Medulla oblongata (tissue), 1 donor: Measurements from ENCODE around the gene MTA2.
A peak's percentile ranks its signal among the peaks of the same experiment; 100 is the strongest.
"Not testable (repeated sequence)": the region's sequence is repeated elsewhere in the genome, so short reads cannot be mapped to it uniquely, and the experiment has no call there.

ENCODE experiments used
- DNase-seq: peaks from one replicate; pipeline ENCODE4 v3.0.0-alpha.2; 2015; ENCODE audit errors: extremely low spot score

The MTA2 gene

DNA sequence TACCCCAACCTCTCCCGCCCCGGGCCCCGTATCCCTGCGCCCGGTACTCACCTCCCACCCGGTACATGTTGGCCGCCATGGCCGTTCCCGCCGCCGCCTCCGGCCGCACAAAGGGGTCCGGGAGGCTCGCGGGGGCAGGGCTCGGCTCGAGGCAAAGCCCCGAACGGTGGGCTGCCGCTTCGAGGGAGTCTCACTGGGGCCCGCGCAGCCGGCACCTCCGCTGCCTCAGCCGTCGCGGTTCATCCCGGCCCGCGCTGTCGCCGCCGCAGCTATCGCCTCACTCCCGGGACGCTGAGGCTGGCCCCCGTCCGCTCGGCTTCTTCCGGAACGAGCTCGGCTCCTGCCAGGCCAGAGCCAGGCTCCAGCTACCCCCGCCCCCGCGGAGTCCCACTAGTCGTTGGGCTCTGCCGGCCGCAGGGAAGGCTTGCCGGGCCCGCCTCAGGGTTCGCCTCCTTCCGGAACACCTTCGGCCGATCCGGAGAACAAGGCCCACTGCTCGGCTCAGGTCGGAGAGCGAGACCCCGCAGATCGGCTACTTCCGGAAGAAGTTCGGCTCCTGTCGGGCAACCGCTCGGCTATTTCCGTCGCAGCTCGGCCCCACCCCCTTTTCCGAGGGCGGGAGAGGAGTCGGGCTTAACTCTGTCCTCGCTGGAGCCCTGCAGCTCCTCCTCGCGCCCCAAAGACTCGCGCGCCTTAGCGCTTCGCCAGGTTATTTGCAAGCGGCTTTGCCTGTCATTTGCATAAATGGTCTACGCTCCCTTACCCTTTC is at the start of gene MTA2:
TSS of gene MTA2 (minus strand) at position 494 of the 769 bp plus-strand sequence. CDS start at position 79, 415 bp downstream.
- DNase-seq, result peak; percentile 97

DNA sequence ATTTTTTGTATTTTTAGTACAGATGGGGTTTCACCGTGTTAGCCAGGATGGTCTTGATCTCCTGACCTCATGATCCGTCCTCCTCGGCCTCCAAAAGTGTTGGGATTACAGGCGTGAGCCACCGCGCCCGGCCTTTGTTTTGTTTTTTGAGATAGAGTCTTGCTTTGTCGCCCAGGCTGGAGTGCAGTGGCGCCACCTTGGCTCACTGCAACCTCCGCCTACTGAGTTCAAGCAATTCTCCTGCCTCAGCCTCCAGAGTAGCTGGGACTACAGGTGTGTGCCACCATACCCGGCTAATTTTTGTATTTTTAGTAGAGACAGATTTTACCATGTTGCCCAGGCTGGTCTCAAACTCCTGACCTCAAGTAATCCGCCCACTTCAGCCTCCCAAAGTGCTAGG is 48.6 kb upstream of the MTA2 start:
- not testable (repeated sequence) for DNase-seq

DNA sequence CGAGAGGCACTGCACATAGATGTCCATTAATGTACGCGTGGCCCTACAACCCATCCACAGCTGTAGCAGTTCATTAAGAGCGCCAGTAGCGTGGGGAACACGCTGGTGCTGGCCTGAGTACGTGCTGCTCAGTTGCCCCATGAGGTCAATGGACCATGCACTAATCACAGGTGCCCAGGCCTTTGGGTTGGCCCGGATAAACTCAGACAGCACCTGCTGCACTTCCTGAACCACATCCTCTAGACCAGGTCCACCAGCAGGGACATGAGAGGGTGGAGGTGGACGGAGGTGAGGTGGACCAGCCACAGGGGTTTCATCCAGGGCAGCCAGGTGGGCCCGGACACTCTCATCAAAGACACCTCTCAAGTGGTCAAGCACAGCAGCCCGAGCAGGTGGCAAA is 47.8 kb upstream of the MTA2 start:
- DNase-seq, result no peak

DNA sequence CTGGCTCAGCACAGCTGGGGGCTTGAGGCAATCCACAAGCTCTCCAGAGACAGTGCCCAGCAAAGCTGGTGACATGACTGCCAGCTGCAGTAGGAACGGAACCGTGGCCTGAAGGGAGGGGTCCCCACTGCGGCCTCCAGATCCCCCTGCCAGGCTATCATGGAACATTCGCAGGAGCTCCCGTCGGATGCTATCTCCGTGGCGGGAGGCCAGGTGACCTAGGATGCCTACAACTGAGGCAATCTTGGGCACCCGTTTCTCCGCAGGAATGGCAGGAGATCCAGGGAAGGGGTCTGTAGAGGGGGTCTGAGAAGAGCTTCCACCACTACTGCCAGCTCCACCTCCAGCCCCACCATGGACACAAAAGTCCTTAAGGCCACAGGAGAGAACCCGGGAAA is 47.3 kb upstream of the MTA2 start:
- no peak for DNase-seq

DNA sequence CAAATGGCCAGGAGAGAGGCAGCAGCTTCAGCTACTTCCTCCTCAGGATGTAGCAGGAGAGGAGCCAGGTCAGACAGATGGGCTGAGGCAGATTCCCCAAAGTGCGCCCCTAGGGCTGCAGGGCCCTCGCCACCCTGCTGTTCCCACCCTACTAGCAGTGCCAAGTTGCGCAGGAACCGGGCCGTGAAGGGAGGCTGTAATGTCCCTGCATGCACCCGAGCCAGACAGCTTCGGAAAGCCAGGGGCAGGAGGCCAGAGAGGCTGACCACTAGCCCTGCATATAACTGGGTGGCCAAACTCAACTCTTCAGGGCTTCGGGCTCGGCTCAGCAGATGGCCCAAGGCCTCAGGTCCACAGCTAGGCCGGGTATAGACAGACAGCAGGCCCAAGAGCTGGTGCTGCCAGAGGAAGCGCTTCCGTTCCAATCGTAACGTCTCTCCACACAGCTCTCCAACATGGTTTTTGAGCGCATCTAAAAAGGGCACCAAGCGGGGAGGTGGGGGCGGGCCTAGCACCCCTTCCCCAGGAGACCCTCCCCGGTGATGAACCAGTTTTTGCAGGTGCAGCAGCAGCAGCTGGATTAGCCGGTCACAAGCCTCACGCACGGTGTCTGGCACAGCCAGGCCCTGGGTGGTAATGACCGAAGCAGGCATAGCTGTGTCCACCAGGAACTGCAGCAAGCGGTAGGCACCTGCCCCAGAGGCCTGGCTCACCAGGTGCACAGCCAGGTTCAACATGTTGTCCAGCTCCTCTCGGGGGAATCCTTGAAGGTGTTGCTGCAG is 46.7 kb upstream of the MTA2 start:
- no peak for DNase-seq

DNA sequence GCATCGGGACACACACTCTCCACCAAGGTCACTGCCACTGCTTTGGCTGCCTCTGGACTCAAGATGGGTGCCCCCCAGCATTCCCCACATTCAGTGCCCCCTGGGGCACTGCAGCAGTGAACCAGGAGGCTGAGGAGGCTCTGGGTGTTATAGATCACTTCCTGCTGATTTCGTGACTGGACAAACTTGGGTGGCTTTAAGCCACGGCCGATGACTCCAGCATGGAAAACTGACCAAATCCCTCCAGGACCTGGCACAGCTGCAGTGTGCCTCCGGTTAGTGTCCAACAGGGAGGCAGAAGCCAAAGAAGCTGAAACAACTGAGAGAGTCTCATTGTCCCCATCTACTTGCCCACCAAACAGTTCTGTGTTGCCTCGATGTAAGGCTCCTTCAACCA is 45.9 kb upstream of the MTA2 start:
- no peak for DNase-seq

DNA sequence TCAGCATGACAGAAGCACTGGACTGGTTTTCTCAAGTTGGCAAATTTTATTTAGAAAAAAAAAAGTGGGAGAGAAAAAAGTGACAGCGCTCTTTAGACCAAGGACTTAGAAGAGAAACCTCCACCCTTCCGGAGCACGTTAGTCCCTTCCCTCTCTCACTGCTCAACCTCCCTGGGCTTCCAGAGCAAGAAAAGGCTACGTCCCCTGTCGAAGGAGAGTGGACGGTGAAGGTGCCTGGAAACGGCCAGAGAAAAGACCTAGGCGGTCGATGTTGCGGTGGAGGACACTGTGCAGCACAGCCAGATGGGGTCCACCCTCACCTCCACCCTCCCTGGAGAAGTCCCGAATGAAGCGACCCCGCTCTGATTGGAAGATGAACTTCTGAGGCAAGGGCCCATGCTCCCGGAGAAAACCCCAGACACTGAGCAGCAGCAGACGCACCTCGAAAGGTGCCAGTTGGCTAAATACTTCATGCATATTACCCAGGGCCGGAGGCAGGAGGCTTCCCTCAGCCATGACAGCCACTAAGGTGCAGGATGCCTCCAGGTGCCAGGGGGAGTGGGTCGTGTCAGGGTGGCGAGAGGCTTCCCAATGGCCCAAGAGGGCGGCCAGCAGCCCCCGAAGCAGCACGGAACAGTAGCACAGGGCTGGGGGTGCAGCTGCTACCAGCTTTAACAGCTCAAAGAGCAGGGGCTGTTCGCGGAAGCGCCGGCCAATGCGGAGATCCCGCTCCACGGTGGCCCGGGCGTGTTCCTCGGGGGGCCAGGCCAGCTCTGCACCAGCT is 45.4 kb upstream of the MTA2 start:
- DNase-seq, result no peak

DNA sequence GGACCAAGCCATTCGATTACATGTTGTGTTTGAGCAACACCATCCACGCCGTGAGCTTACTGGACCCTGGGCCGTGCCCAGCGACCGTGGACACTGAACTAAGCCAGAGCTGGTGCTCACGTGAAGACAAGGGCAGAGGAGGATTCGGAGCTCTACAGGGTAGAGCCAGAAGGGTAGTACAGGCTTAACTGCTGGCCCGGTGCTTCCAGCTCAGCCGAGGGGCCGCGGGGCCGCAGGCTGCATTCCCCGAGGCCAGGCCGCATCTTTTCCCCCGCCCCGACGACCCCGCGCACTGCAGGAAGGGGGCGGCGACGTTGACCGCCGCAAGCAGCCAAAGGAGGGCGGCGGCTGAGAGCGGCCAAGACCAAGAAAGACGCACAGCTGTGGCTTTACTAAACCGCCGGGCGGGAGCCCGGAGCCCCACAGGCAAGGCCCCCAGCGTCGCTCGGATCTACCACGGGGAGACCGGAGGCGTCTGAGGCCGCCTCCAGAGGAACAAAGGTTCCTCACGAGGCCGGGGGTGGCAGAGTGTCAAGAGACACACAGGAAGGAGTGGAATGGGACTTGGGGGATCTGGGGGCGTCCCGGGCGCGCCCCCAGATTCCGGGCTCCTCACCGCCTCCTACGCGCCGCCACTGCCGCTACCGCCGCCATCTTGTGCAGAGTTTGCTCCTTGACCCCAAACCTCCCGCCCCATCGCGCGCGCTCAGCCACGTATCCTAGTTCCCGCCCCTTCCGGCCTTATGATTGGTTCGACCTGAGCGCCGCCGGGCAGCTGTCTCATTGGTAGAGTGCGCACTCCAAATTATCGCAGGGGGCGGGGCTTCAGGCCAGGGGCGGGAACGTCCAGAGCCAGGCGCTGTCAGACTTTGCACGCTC is 44.5 kb upstream of the MTA2 start, which contains the start of gene GANAB:
TSS of gene GANAB (minus strand) at position 668 of the 879 bp plus-strand sequence. CDS start at position 654, 14 bp downstream.
- DNase-seq, result peak; percentile 99

DNA sequence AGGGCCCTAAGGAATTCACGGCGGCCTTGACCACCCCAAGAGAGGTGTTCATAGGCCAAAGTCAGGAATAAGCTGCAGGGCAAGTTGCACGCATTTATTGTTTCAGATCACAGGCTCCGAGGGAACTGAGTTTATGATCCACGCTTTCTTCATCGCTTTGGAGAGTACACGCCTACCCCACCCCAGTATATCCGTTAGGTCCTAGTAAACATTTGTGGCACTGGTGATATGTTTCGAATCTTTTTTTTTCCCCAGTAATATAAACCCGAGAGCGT is 43.9 kb upstream of the MTA2 start:
- no peak for DNase-seq

DNA sequence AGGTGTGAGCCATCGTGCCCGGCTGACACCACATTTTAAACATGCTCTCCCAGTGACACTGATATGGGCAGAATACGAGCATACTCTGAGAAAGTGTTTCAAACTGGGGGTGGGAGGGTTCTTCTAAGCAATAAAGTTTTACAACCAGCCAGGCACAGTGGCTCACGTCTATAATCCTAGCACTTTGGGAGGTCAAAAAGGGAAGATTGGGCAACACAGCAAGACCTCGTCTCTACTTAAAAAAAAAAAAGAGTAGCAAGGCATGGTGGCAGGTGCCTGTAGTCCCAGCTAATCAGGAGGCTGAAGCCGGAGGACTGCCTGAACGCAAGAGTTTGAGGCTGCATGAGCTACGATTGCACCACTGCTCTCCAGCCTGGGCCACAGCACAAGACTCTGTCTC is 42.6 kb upstream of the MTA2 start:
- DNase-seq, result no peak

DNA sequence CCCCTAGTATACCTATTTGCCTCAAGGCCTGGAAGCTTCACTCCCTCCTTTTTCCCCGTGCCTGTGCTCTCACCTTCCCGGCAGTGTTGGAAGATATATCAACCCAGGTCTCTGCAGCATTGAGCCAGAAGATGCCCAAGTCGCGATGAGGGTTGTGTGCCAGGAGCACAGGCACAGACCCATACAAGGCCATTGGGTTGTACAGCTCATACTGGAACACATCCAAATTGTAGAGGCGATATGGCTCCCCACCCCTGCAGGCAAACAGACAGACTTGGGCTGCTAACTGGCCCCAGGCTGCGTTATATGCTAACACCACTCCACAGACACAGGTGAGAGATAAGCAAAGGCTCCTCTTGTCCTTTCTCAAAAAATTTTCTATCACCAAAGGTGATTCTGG is 30.8 kb upstream of the MTA2 start:
- no peak for DNase-seq

DNA sequence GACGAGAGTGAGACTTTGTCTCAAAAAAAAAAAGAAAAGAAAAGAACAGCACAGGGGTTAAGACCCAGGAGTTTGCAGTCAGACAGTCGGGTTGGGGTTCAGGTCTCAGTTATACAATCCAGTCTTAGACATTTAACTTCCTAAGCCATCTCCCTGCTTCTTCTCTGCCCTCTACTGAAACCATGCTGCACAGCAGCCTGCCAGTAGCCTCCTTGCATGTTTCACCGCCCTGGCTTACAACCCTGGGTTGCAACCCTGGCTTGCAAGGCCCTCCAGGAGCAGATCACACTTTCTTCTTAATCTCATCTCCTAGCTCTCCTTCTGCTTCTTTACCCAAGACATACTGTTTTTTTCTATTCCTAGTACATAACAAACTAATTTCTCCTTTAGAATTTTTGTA is 26.0 kb upstream of the MTA2 start:
- no peak for DNase-seq

DNA sequence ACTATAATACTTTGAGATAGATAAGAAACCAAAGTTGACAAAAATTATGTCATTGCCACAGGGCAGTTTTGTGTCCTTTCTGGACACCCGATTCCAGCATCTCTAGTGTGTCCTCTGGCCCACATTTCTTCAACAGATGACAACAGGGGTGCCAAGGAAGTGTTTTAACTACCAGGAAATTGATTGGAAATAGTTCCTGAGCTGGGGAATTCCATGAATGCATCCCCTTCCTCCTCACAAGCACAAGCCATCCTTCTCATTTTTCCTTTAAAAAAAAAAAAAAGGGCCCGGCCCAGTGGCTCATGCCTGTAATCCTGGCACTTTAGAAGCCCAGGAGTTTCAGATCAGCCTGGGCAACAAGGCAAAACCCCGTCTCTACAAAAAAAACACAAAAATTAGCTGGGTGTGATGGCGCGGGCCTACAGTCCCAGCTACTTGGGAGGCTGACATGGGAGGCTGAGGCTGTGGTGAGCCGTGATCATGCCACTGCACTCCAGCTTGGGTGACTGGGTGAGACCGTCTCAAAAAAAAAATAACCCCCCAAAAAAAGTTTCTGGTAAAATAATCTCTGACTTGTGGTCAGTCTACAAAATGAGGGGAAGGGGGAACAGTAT is 20.9 kb upstream of the MTA2 start:
- no peak for DNase-seq

DNA sequence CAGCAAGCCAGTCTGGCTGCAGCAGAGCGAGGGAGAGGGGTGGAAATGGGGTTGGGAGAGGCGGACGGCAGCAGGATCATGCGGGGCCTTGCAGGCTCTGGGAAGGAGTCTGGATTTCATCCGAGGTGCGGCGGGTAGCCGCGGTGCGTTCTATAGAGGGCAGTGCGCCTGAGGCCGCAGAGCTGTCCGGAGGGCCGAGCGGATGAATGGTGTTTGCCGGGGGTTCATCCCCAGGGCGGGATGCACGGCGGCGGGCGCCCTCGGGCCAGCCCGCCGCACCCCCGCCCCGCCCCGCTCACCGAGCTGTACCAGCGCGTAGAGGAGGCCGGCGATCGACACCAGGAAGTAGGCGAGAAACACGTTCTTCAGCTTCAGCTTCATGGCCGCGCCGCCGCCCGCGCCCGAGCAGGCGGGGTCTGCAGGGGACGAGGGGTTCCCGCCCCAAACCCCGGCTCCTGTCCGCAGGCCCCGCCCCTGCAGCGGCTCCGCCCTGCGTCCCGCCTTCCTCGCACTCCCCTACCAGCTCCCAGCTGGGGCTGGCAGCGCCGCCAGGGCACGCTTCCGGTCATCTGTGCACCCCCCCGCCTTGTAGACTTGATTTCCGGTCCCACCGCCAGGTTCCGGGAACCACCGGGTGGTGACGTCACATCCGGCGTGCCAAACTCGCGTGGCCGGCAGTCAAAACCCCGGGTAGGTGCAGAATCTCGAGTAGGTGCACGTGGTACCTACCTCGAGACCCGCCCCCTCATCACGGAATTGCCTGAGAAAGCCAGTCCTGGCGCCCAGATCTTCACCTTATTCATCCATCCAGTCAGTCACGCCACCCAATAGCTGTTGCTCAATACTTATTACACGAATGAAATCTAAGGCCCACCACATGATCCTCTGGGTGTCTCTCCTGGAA is 20.2 kb upstream of the MTA2 start, which contains the start of gene B3GAT3:
TSS of gene B3GAT3 (minus strand) at position 420 of the 904 bp plus-strand sequence. CDS start at position 381, 39 bp downstream.
- DNase-seq, result peak; percentile 98

DNA sequence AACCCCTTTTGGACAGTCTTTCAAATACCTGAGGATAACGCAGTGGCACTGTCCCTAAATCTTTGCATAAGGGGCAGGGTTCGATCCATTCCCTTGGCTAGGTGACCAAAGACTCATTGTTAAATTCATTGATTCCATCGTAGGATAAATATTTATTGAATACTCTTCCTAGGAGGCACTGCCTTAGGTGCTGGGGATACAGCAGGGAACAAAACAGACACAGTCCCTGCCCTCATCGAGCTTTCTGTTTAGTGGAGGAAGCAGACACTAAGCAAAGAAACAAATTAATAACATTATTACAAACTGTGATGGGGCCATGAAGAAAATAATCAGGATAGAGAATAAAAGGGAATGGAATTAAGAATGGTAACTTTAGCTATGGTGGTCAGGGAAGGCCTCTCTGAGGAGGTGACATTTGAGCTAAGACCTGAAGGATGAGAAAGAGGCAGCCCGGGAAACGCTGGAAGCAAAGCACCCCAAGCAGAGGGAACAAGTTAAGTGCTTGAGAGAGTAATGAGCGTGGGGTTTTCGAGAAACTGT is 19.4 kb upstream of the MTA2 start:
- no peak for DNase-seq

DNA sequence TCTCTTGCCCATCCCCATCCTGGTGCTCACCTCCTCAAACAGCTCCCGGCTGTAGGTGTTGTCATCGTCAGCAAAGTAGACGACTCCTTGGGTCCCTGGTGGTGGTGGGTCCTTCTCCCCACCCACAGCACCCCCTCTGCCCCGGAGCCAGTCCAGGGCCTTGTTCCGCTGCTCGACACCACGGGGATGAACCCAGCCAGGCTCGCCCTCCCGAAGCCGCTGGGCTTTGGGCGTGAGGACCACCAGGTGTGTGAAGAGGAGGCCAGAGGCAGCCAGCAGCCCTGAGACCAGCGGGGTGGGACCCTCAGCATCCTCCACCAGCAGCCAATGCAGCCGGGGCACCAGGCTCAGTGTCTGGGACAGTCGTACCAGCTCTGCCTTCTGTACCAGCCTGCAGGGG is 15.3 kb upstream of the MTA2 start:
- not testable (repeated sequence) for DNase-seq

DNA sequence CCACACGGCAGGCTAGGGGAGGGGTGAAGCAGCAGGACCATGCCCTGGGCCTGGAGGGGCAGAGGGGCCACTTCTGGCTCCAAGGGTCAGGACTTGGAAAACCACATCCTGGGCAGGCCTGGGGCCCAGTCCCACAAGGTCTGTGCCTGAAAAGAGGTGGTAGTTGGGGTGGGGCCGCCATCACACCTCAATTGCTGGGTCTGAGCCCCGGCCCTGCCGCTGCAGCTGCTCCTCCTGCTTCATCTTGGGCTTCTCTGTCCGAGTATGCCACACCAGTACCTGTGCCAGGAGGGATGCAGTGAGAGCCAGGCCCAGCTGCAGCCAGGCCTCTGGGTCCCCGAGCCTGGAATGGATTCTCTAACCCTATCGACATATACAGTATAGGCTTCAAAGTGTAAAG is 13.9 kb upstream of the MTA2 start:
- no peak for DNase-seq

DNA sequence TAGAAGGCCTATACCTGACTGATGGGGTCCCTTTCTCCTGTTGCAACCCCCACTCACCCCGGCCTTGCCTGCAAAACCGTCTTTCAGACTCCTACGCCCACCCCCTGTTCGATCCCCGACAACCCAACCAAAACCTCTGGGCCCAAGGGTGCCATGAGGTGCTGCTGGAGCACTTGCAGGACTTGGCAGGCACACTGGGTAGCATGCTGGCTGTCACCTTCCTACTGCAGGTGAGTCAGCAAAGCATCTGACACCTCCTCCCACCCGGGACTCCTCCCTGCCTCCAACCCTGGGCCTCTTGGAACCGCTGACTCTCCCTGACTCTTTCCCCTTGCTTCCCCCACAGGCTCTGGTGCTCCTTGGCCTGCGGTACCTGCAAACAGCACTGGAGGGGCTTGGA is 12.6 kb upstream of the MTA2 start:
- DNase-seq, result no peak

DNA sequence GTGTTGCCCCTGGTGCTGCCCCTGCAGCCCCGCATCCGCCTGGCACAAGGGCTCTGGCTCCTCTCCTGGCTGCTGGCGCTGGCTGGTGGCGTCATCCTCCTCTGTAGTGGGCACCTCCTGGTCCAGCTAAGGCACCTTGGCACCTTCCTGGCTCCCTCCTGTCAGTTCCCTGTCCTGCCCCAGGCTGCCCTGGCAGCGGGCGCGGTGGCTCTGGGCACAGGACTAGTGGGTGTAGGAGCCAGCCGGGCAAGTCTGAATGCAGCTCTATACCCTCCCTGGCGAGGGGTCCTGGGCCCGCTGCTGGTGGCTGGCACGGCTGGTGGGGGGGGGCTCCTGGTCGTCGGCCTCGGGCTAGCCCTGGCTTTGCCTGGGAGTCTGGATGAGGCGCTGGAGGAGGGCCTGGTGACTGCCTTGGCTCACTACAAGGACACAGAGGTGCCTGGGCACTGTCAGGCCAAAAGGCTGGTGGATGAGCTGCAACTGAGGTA is 11.7 kb upstream of the MTA2 start:
- DNase-seq, result no peak
